Keratinocyte (primary cell): ENCODE results near the gene SEC31A. TPM values are rescaled to one million over a fixed set of nuclear protein-coding genes. Genes with fewer than 3 reads are reported as not detected.

Experiments used
- DNase-seq: peaks from one replicate; pipeline ENCODE4 v3.0.0-alpha.2; 2011; ENCODE audit warnings: low read depth, missing footprints, low spot score
- FAIRE-seq: peaks from 2 replicates; lab custom pipeline; 2011; peaks lifted over from hg19 to GRCh38; lab: Jason Lieb, UNC
- H2AFZ ChIP-seq: 2 replicates; pipeline ENCODE4 v1.6.0; 2012; ENCODE audit warnings: low read length, control low read depth, inconsistent platforms; ENCODE audit not compliant: control insufficient read depth
- H3K27ac ChIP-seq: 2 replicates; pipeline ENCODE4 v1.5.1; 2011; ENCODE audit warnings: low read length; ENCODE audit not compliant: control insufficient read depth, insufficient read depth
- H3K27me3 ChIP-seq: 3 replicates; pipeline ENCODE4 v1.6.0; 2011; ENCODE audit warnings: low read length; ENCODE audit not compliant: control insufficient read depth, insufficient read depth; ENCODE audit errors: extremely low read depth
- H3K36me3 ChIP-seq, 2 experiments: 2 replicates in 1 of 2; 3 replicates in 1 of 2; pipeline ENCODE4 v1.5.1; 2011; ENCODE audit warnings: low read length in 2 of 2, mild to moderate bottlenecking in 1 of 2; ENCODE audit not compliant: control insufficient read depth in 2 of 2, insufficient read depth in 2 of 2; ENCODE audit errors: extremely low read depth in 1 of 2
- H3K4me1 ChIP-seq: 3 replicates; pipeline ENCODE4 v1.5.1; 2011; ENCODE audit warnings: low read length; ENCODE audit not compliant: control insufficient read depth, insufficient read depth; ENCODE audit errors: extremely low read depth
- H3K4me2 ChIP-seq: 3 replicates; pipeline ENCODE4 v1.6.0; 2011; ENCODE audit warnings: low read depth, low read length; ENCODE audit not compliant: control insufficient read depth, insufficient read depth; ENCODE audit errors: extremely low read depth
- H3K4me3 ChIP-seq, 3 experiments: fragments of 200-600 bp in 1 of 3; sonication (generic) in 1 of 3; 2 replicates in 2 of 3; 3 replicates in 1 of 3; pipeline ENCODE4 v1.5.1; 2011 to 2016; ENCODE audit warnings: low read length in 3 of 3, mild to moderate bottlenecking in 3 of 3, control low read depth in 2 of 3, inconsistent platforms in 1 of 3, low read depth in 1 of 3, mixed read lengths in 1 of 3, mixed run types in 1 of 3, moderate library complexity in 1 of 3; ENCODE audit not compliant: control insufficient read depth in 2 of 3, insufficient read depth in 2 of 3; ENCODE audit errors: extremely low read depth in 1 of 3
- H3K79me2 ChIP-seq: 2 replicates; pipeline ENCODE4 v1.6.0; 2012; ENCODE audit warnings: low read length; ENCODE audit not compliant: control insufficient read depth, insufficient read depth
- H3K9ac ChIP-seq: 3 replicates; pipeline ENCODE4 v1.6.0; 2011; ENCODE audit warnings: low read length; ENCODE audit not compliant: control insufficient read depth, insufficient read depth; ENCODE audit errors: extremely low read depth
- H3K9me1 ChIP-seq: 3 replicates; pipeline ENCODE4 v1.6.0; 2011; ENCODE audit warnings: low read length; ENCODE audit not compliant: control insufficient read depth, insufficient read depth; ENCODE audit errors: extremely low read depth
- H3K9me3 ChIP-seq: 2 replicates; pipeline ENCODE4 v1.5.1; 2012; ENCODE audit warnings: low read depth, low read length; ENCODE audit not compliant: control insufficient read depth
- H4K20me1 ChIP-seq: 3 replicates; pipeline ENCODE4 v1.6.0; 2011; ENCODE audit warnings: low read length; ENCODE audit not compliant: control insufficient read depth, insufficient read depth; ENCODE audit errors: extremely low read depth
- EZH2 ChIP-seq: IDR thresholded peaks from one replicate; pipeline ENCODE4 v1.6.1; 2012; ENCODE audit warnings: inconsistent platforms, mild to moderate bottlenecking, low read length, moderate library complexity
- dilution Hi-C: fragments of 300-500 bp; cut with MboI; formaldehyde crosslinking; loops from one replicate; pipeline ENCODE4 v1.7.0; 2020; ENCODE audit warnings: low sequenced_read_pairs; ENCODE audit not compliant: extremely low pct_ligation_motif_present
- polyA plus RNA-seq, 5 experiments: library from polyadenylated mRNA; depleted of rRNA in 3 of 5; stranded (reverse) in 3 of 5; stranded (forward) in 1 of 5; unstranded in 1 of 5; fragments of >200 nt; gene quantifications; 1 replicate in 1 of 5; 2 replicates in 3 of 5; 3 replicates in 1 of 5; pipeline versions ENCODE4 v1.2.1 to v1.2.3, GENCODE V29; 2011 to 2012; ENCODE audit warnings: missing spikeins in 2 of 5, low read depth in 1 of 5, low replicate concordance in 1 of 5
- TF ChIP-seq, protein P1 (sequence below), 3 experiments: IDR thresholded peaks in 1 of 3; conservative IDR thresholded peaks in 1 of 3; optimal IDR thresholded peaks in 1 of 3; 2 replicates in 2 of 3; 3 replicates in 1 of 3; pipeline versions ENCODE3 to v1.5.1; 2011; ENCODE audit warnings: low read length in 3 of 3, mild to moderate bottlenecking in 3 of 3, moderate library complexity in 2 of 3, control low read depth in 1 of 3, inconsistent platforms in 1 of 3; ENCODE audit not compliant: insufficient read depth in 2 of 3; ENCODE audit errors: extremely low read depth in 1 of 3

SEC31A gene
- polyA plus RNA-seq, 1 donor (not counting 4 experiments of a cell fraction or from before 2014, with no cell fraction given): 192 TPM

DNA sequence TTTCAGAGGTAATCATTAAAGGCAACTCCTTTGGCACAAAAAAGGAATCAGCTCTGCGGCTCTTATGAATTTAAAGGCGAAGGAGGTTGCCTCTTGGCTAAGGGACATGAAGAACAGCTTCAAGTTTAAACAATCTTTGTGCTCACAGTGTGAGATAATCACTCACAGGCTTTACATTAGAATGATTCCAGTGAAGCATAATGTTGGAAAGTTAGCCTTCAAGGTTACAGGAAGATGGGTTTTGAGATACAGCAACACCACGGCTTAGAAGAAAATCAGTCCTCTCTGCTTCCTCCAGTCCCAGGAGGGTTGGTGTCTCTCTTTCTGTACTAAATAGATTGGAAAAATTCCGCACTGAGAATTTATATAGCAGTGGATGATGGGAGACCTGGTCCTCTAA is 80.8 kb downstream of the SEC31A start:
- no peaks in the 10 kb centered on the region for H4K20me1 ChIP-seq
- no peaks in the 10 kb centered on the region for H3K9me3 ChIP-seq
- H3K4me1 ChIP-seq: no peaks in the 10 kb centered on the region
- H3K4me3 ChIP-seq: no peak overlapping the region
- no peak for DNase-seq
- dilution Hi-C loops: no loop called here
- H3K79me2 ChIP-seq: no peaks in the 10 kb centered on the region
- H3K27ac ChIP-seq: no peak overlapping the region
- H3K36me3 ChIP-seq: no peaks in the 10 kb centered on the region
- H2AFZ ChIP-seq: no peak overlapping the region
- TF ChIP-seq, protein P1, sequence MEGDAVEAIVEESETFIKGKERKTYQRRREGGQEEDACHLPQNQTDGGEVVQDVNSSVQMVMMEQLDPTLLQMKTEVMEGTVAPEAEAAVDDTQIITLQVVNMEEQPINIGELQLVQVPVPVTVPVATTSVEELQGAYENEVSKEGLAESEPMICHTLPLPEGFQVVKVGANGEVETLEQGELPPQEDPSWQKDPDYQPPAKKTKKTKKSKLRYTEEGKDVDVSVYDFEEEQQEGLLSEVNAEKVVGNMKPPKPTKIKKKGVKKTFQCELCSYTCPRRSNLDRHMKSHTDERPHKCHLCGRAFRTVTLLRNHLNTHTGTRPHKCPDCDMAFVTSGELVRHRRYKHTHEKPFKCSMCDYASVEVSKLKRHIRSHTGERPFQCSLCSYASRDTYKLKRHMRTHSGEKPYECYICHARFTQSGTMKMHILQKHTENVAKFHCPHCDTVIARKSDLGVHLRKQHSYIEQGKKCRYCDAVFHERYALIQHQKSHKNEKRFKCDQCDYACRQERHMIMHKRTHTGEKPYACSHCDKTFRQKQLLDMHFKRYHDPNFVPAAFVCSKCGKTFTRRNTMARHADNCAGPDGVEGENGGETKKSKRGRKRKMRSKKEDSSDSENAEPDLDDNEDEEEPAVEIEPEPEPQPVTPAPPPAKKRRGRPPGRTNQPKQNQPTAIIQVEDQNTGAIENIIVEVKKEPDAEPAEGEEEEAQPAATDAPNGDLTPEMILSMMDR (optimal IDR thresholded peaks at IDR 0.05 in 1 of 3, IDR thresholded peaks at IDR 0.05 in 1 of 3, conservative IDR thresholded peaks at IDR 0.05 in 1 of 3; ENCODE audit: extremely low read depth in 1 of 3, insufficient read depth in 2 of 3, low read length in 3 of 3): no peak
- no peak for TF ChIP-seq EZH2
- no peaks in the 10 kb centered on the region for H3K27me3 ChIP-seq
- no peak for FAIRE-seq
- no peak overlapping the region for H3K9ac ChIP-seq
- no peak overlapping the region for H3K4me2 ChIP-seq
- no peaks in the 10 kb centered on the region for H3K9me1 ChIP-seq

DNA sequence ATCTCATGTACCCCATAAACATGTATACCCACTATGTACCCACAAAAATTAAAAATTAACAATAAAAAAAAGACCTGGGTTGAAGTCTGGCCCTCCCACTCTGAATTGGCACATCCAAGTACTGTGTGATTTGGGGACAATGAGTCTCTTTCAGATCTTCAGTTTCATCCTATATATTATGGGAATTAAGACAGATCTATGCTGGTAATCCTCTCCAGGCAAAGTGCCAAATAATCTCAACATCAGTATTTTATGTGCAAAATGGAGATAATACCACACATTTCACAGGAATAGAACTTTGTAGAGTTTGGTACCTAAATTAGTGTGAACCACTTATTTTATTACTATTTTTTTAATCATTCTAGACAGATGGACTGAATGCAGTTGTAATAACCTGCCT is 81.3 kb downstream of the SEC31A start:
- Histone ChIP-seq H3K4me1 (no peaks in the 10 kb centered on the region), H3K9me3 (no peaks in the 10 kb centered on the region), H3K4me2 (no peak overlapping the region), H3K79me2 (no peaks in the 10 kb centered on the region), H3K9me1 (no peaks in the 10 kb centered on the region), H2AFZ (no peak overlapping the region), H3K9ac (no peak overlapping the region), H4K20me1 (no peaks in the 10 kb centered on the region), H3K4me3 (no peak overlapping the region), H3K36me3 (no peaks in the 10 kb centered on the region), H3K27ac (no peak overlapping the region), H3K27me3 (no peaks in the 10 kb centered on the region)
- DNase-seq (no peak), FAIRE-seq (no peak)
- no peak for TF ChIP-seq EZH2
- TF ChIP-seq, protein P1 (optimal IDR thresholded peaks at IDR 0.05 in 1 of 3, IDR thresholded peaks at IDR 0.05 in 1 of 3, conservative IDR thresholded peaks at IDR 0.05 in 1 of 3; ENCODE audit: extremely low read depth in 1 of 3, insufficient read depth in 2 of 3, low read length in 3 of 3): no peak
- dilution Hi-C loops: no loop called here
